ENCODE results near the gene MMP26.
"Not testable (repeated sequence)": the region's sequence is repeated elsewhere in the genome, so short reads cannot be mapped to it uniquely, and the experiment has no call there.

The MMP26 gene

DNA sequence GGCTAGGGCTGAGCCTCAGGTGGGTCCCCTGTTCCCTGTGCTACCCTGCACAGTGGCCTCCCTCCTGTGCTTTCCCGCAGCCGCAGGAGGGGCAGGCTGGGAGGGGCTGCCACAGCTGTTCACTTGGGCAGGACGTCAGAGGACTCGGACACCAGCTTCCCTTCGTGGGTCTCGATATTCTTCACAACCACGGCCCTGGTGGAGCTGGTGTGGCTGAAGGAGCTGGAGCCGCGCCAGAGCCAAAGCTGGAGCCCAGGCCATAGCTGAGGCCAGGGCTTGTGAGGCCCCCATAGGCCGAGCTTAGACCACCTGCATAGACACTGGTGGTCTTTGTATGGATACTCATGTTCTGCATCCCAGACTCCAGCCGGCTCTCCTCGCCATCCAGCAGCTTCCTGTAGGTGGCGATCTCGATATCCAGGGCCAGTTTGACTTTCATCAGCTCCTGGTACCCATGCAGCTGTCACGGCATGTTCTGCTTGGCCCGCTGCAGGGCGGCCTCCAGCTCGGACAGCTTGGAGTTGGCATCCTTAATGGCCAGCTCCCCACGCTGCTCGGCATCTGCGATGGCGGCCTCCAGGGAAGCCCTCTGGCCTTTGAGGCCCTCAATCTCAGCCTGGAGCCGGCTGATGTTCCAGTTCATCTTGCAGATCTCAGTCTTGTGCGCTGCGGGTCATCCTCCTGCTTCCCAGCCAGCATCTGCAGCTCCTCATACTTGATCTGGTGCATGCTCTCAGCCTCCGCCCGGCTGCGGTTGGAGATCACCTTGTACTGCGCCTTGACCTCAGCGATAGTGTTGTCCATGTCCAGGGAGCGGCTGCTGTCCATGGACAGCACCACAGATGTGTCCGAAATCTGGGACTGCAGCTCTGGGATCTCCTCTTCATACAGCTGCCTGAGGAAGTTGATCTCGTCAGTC lies 18.3 kb downstream of the MMP26 start:
- not testable (repeated sequence) for DNase-seq (ENCODE audit: low spot score)

DNA sequence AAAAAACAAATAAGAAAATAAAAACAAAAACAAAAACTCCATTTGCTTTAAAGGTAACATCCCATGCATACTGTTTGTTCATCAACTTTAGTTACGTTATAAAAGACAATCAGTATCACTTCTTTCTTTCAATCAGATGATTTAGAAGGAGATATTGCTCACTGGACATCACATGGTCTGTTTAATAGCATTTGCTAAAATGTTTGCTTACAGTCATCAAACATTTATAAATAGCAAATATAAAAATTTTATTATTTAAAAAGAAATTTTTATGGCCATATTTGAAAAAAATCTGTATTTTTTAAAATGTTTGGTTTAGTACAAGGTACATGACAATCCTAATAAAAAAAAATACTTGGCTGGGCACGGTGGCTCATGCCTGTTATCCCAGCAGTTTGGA lies 22.6 kb downstream of the MMP26 start:
- DNase-seq (ENCODE audit: low spot score), result no peak

DNA sequence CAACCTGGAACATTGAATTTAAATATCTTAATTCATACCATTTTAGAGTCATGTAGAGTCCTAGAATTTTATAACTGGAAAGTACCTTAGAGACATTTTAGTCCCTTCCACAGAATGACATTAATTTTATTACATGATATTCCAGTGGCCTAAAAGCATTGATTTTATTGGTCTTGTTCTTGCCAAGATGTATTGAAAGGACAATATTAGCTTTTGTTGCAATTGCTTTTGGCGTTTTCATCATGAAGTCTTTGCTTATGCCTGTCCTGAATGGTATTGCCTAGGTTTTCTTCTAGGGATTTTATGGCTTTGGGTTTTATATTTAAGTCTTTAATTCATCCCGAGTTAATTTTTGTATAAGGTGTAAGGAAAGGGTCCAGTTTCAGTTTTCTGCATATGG lies 36.2 kb downstream of the MMP26 start:
- DNase-seq (ENCODE audit: low spot score), result no peak

DNA sequence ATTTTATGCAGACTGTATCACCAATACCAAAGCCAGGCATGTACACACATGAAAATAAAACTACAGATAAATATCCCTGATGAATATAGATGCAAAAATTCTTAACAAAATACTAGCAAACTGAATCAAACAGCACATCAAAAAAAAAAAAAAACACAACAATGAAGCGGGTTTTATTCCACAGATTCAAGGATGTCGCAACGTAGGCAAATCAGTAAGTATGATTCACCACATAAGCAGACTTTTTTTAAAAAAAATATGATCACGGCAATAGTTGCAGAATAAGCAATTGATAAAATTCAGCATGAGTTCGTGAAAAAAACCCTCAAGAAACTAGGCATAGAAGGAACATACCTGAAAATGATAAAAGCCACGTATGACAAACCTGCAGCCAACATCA lies 43.9 kb downstream of the MMP26 start:
- DNase-seq (ENCODE audit: low spot score), result no peak

DNA sequence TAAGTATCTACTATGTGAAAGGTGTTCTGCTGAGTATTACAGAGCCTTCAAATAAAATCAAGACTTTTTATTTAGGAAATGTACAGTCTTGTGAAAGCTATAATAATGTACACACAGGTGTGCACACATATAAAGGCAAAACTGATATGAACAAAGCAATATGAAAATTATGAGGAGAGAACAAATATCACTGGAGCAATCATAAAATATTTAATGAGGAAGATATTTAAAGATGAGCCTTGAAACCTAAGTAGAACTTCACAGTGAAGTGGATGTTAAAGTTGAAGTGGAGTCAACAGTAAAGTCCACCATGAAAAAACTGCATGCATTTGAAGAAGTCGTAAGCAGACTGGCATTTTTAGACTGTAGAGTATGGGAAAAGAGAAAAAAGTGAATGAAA lies 46.6 kb downstream of the MMP26 start:
- DNase-seq (ENCODE audit: low spot score), result no peak
